GM19324 (cell line): ENCODE data around the gene TNFRSF25.

Experiments used
- ATAC-seq: cut with Tn5 transposase; IDR thresholded peaks from one replicate; pipeline ENCODE4 v1.9.1; 2021; ENCODE audit warnings: mild to moderate bottlenecking, moderate library complexity; ENCODE audit not compliant: unreplicated experiment, low FRiP score

TNFRSF25 gene

GRCh38 chr1:6423321-6423999, 42.5 kb downstream of the TNFRSF25 start:
- no peak for ATAC-seq

GRCh38 chr1:6421266-6421665, 44.7 kb downstream of the TNFRSF25 start:
- ATAC-seq: no peak

- no peak for ATAC-seq
Observed at GRCh38 chr1:6420454-6421042, 45.4 kb downstream of the TNFRSF25 start.

GRCh38 chr1:6419804-6420453, 46.0 kb downstream of the TNFRSF25 start, which contains the start of gene HES2:
Gene HES2 (minus strand): TSS chr1:6419919. CDS start chr1:6419820, 99 bp downstream.
- ATAC-seq: no peak

- no peak for ATAC-seq
Observed at GRCh38 chr1:6419397-6419803, 46.6 kb downstream of the TNFRSF25 start.

- no peak for ATAC-seq
Observed at GRCh38 chr1:6418668-6419396, 47.1 kb downstream of the TNFRSF25 start.

GRCh38 chr1:6417961-6418667, 47.9 kb downstream of the TNFRSF25 start:
- ATAC-seq: no peak

- no peak for ATAC-seq
Observed at GRCh38 chr1:6416906-6417305, 49.1 kb downstream of the TNFRSF25 start.

- no peak for ATAC-seq
Observed at GRCh38 chr1:6416295-6416656, 49.7 kb downstream of the TNFRSF25 start.

- ATAC-seq: no peak
Observed at GRCh38 chr1:6414881-6415626, 50.9 kb downstream of the TNFRSF25 start.

- no peak for ATAC-seq
Observed at GRCh38 chr1:6414443-6414844, 51.5 kb downstream of the TNFRSF25 start.

- ATAC-seq: no peak
Observed at GRCh38 chr1:6412896-6413295, 53.1 kb downstream of the TNFRSF25 start.
